ENCODE data around the gene SLC4A11.

SLC4A11 gene

GRCh38 chr20:3276680-3277015 lies 37.7 kb upstream of the SLC4A11 start:
- no peak overlapping the region for H3K4me3 ChIP-seq (ENCODE audit: low read depth, low read length)
- peak; percentile 40; the same call in 1 of the 2 replicates for TF ChIP-seq CTCF (IDR thresholded peaks at IDR 0.05; ENCODE audit: borderline replicate concordance, insufficient read depth, low read depth, low read length)

GRCh38 chr20:3275966-3276679 lies 37.1 kb upstream of the SLC4A11 start:
- TF ChIP-seq CTCF (IDR thresholded peaks at IDR 0.05; ENCODE audit: borderline replicate concordance, insufficient read depth, low read depth, low read length) = no peak
- H3K4me3 ChIP-seq (ENCODE audit: low read depth, low read length) = no peak overlapping the region

GRCh38 chr20:3275064-3275935 lies 36.3 kb upstream of the SLC4A11 start:
- no peak for TF ChIP-seq CTCF (IDR thresholded peaks at IDR 0.05; ENCODE audit: borderline replicate concordance, insufficient read depth, low read depth, low read length)
- H3K4me3 ChIP-seq (ENCODE audit: low read depth, low read length) = no peak overlapping the region

- TF ChIP-seq CTCF (IDR thresholded peaks at IDR 0.05; ENCODE audit: borderline replicate concordance, insufficient read depth, low read depth, low read length) = no peak
- H3K4me3 ChIP-seq (ENCODE audit: low read depth, low read length) = no peak overlapping the region
These were observed 34.4 kb upstream of the SLC4A11 start for GRCh38 chr20:3273371-3273770.

- TF ChIP-seq CTCF (IDR thresholded peaks at IDR 0.05; ENCODE audit: borderline replicate concordance, insufficient read depth, low read depth, low read length) = no peak
- H3K4me3 ChIP-seq (ENCODE audit: low read depth, low read length) = no peak overlapping the region
These were observed 31.1 kb upstream of the SLC4A11 start for GRCh38 chr20:3270051-3270450.

- TF ChIP-seq CTCF (IDR thresholded peaks at IDR 0.05; ENCODE audit: borderline replicate concordance, insufficient read depth, low read depth, low read length) = no peak
- no peak overlapping the region for H3K4me3 ChIP-seq (ENCODE audit: low read depth, low read length)
These were observed 23.6 kb upstream of the SLC4A11 start for GRCh38 chr20:3262566-3262965.

- no peak for TF ChIP-seq CTCF (IDR thresholded peaks at IDR 0.05; ENCODE audit: borderline replicate concordance, insufficient read depth, low read depth, low read length)
- H3K4me3 ChIP-seq (ENCODE audit: low read depth, low read length) = no peak overlapping the region
These were observed 19.4 kb upstream of the SLC4A11 start for GRCh38 chr20:3258429-3258828.

Measured in GM12875 (cell line).